ENCODE results near the gene DNAJC3.
"Not testable (repeated sequence)": the region's sequence is repeated elsewhere in the genome, so short reads cannot be mapped to it uniquely, and the experiment has no call there.

Gene DNAJC3, protein sequence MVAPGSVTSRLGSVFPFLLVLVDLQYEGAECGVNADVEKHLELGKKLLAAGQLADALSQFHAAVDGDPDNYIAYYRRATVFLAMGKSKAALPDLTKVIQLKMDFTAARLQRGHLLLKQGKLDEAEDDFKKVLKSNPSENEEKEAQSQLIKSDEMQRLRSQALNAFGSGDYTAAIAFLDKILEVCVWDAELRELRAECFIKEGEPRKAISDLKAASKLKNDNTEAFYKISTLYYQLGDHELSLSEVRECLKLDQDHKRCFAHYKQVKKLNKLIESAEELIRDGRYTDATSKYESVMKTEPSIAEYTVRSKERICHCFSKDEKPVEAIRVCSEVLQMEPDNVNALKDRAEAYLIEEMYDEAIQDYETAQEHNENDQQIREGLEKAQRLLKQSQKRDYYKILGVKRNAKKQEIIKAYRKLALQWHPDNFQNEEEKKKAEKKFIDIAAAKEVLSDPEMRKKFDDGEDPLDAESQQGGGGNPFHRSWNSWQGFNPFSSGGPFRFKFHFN

DNA sequence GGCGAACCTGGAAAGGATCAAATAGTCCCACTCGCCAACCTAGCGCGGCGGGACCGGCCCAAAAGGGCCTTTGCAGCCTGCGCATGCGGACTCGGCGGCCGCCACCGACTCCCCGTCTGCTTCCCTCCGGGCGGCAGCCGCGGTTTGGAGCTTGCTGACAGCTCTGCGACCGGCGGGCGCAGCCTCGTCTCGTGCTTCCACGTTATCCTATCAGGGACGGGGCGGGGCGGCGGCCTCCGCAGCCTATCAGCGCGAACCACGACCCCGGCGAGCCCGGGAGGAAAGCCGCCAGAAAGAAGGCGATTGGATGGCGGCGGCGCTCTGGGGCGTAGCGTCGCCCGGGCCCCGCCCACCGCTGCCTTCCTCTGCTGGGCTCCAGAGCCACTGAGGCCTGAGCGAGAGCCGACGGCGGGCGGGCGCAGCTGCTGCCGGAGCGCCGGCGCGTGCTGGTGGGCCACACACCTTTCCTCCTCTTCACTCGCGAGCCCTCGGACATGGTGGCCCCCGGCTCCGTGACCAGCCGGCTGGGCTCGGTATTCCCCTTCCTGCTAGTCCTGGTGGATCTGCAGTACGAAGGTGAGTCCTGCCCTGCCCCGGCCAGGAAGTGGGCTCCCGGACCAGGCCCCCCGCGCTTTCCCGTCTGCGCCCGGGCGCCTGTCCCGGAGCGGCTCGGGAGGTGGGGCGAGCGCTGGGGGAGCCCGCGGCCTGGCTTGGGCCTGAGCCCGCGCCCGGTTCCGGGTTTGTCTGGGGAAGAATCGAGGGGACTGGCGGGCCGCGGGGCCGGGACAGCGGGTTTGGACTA lies at the start of gene DNAJC3:
Gene DNAJC3 (plus strand): TSS at position 378 of the 802 bp plus-strand sequence. CDS start 117 bp downstream, at position 495.
- peak; percentile 100 for DNase-seq

DNA sequence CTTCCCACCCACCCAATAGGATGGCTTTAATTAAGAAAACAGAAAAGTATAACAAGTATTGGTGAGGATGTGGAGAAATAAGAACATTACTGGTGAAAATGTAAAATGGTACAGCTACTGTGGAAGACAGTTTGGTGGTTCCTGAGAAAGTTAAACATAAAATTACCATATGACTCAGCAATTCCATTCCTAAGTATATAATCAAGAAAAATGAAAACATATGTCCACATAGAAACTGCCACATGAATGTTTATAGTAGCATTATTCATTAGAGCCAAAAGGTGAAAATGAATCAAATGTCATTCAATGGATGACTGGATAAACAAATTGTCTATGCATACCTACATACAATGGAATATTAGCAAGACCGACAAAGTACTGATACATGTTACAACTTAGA lies 49.3 kb upstream of the DNAJC3 start:
- no peak for DNase-seq

DNA sequence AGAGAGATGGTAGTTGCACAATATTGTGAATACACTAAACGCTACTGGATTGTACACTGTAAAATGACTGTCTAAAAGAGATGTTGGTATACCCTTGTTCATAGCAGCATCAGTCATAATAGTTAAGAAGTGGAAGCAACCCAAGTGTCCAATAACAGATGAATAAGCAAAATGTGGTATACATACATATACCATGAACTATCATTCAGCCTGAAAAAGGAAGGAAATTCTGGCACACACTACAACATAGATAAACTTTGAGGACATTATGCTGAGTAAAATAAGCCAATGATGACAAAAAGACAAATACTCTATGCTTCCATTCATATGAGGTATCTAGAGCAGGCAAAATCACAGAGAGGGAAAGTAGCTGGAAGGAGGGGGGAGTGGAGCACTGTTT lies 48.5 kb upstream of the DNAJC3 start:
- no peak for DNase-seq

DNA sequence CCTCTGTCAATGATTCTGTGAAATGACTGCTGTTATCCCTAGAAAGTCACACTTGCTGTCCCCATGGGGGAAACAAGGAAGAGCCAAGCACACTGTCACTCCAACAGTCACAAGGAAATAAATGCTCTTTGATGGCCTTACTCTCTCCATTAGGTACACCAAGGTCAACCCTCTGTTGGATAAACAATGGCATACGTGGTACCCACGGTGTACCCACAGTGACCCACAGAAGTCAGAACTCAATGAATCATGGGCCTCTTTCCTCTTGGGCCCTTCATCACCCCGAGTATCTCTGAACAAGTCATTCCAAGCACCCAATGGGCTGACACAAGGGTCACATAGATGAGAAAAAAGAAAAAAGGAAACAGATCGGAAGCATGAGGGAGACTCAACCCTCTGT lies 47.9 kb upstream of the DNAJC3 start:
- DNase-seq = no peak

DNA sequence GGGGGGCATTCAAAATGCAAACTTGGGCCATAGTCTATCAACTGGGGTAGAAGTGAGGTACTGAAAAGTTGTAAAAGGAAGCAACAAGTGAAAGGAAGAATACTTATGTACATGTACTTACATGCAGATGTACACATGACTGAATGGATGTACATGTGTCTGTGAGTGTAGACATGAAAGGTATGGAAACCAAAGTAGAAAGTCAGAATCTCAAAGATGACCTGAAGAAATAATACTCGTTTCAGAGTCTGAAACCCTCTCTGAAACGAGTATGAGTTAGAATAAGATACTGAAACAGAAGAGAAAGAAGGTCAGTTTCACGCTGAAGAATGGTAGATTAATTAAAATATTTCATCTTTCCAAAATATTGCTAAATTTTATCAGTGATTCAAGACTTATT lies 46.3 kb upstream of the DNAJC3 start:
- DNase-seq = no peak

DNA sequence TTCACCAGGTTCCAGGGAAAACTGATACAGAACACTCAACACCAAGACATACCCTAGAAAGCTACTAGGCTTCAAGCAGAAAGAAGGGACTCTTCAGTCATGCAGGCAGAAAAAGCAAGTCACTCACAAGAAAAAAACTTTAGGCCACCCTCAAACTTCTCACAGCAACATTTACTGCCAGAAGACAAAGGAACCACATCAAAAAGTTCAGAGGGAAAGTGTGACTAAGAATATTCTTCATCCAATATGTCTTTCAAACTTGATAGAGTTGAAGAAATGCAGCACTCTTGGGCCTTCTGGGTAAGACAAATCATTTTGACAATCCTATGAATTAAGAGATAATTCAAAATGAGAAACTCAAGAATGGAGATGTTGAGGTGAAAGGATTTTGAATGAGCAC lies 40.1 kb upstream of the DNAJC3 start:
- DNase-seq = no peak

DNA sequence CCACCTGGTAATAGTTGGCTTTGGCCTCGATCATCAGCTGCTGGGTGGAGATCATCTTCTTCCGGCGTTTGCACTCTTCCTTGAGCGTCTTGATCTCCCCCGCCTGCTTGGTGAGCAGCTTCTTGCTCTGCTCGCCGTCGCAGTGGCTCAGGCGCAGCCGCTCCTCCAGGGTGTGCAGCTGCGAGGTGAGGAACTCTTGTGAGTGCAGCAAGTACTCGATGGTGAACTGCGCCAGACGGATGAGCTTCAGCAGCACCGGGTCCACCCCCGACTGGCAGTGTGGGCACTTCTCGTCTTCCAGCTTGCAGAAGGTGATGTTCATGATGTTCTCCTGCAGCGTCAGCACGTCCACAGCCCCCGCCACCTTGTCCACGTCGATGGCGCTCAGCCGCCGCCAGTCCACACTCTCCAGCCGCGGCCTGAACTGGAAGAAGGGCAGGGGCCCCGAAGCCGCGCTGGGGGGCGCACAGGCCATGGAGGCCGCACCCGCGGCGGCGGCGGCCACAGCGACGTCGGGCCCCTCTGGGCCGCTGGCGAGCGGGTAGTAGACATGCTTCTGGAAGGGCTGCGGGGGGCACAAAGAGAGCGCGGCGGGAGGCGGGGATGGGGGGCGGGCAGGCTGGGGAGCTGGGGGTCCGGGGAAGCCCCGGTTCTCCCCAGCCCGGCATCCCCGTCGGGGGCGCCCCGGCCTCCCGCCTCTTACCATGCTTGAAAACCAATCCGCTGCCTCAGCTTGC lies 35.5 kb upstream of the DNAJC3 start:
- DNase-seq = peak; percentile 67

DNA sequence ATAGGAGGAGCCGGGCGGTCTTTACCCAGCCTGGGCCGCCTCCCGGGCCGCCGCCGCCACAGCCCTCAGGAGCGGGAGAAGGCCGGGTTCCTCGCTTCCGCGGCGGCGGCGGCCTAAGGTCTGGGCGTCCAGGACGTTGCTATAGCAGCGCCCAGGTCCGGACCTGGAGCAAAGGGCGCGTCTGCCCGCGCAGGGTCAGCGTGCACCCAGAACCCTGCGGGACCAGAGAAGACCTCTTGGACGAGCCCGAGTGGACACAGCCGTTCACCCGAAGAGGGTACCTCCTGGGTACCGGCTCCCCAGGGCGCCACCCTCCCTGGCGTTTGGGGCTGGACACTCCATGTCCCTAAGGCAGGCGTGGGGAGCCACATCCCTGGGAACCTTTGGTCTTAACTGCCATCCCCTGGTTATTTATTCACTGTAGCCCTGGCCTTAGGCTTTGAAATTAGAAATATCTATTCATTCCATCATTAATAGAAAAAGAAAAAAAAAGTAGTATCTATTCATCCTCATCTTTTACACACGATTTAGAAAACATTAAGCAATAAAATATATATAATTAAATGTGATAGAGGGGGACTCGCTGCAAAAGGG lies 34.8 kb upstream of the DNAJC3 start:
- peak; percentile 86 for DNase-seq

DNA sequence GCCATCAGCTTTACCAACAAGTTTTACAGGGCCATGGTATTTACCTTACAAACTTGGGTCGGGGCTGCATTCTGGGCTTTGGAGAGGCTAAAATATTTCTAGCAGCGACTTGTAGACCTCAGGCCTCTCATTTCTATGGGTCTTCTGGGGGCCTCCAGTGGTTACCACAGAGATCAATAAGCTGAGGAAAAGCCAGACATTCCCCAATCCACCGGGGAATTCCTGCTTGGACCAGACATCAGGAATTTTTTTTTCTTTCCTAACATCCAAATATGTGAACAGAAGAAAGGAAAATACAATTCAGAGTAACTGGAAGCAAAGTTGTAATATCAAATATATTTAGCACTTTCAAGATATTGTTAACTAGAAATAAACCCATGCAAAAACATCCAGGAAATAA lies 33.9 kb upstream of the DNAJC3 start:
- no peak for DNase-seq

DNA sequence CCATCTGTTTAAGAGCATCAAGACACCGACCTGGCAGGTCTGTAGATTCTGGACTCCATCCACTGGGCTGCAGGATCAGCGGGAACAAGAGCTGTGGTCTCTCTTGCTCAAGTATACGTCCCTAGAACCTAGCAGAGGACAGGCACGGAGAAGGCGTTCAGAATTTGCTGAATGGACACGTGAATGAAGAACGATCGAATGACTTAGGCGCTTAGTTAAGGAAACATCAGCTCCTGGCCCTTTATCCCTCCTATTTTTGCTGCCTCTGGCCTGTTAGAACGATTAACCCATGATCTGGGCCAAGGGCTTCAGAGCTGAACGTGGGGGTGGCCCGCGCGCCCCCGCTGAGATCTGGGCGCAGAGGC lies 33.4 kb upstream of the DNAJC3 start:
- peak; percentile 68 for DNase-seq

DNA sequence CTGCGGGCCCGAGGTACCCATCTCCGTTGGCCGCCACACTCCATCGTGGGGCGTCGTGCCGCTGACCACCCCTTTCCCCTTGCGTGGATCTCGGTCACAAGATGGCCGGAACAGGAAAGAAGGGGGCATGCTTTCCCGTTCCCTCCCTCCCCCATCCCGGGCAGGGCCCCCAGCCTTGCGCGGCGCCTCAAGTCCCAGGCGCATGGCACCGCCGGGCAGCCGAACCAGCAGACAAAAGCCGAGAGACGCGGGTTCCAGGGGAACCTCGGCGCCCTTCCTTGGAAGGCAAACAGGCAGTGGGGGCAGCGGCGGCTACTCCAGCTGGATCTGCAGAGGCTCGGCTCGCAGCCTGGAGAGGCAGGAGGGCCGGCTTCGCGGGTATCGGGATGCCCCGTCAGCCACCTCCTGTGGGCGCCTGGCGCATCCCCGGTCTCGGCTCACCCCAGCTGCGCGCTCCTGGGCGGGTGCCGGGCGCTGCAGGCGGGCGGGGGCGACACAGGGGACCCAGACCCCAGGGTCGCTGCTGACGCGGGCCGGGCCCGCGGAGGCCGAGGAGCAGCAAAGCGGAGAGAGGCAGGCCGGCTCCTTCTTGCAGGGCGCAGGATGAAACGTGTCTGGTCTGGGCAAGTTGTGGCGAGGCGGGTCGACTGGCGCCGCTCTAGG lies 32.9 kb upstream of the DNAJC3 start:
- peak; percentile 85 for DNase-seq

DNA sequence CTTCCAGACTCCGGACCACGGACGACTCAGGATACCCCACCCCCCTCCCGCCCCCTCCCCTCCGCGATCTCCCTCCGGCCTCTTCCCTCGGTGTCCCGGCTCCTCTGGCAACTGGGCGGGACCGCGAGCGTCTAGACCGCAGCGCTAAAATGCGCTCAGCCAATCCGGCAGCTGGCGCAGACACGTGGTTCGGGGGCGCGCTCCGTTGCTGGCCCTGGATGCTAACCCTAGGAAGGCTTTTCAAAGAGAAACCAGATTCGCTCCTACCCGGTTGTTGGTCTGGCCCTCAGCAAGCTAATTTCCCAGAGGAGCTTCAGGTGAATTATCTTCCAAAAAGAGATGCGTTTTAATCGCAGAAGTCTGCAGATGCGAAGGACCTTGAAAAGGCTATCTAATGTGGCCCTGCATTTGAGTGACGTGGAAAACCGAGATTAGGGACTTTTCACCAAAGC lies 32.3 kb upstream of the DNAJC3 start, which contains the start of gene DZIP1:
Gene DZIP1 (minus strand): TSS at position 106 of the 452 bp plus-strand sequence. CDS start 2,677 bp downstream, outside the sequence.
- DNase-seq = peak; percentile 97

DNA sequence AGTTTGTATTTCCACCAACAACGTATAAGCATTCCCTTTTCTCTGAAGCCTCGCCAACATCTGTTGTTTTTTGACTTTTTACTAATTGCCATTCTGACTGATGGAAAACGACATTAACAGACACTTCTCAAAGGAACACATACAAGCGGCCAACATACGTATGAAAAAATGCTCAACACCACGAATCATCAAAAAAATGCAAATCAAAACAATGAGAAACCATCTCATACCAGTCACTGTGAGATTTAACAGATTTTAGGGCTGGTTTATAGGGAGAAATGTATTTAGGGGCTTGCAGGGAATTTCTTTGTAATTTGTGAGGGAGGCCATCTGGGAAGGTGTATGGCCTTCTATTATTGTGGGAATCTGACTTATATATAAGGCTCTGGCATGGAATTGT lies 29.6 kb upstream of the DNAJC3 start:
- DNase-seq = no peak

DNA sequence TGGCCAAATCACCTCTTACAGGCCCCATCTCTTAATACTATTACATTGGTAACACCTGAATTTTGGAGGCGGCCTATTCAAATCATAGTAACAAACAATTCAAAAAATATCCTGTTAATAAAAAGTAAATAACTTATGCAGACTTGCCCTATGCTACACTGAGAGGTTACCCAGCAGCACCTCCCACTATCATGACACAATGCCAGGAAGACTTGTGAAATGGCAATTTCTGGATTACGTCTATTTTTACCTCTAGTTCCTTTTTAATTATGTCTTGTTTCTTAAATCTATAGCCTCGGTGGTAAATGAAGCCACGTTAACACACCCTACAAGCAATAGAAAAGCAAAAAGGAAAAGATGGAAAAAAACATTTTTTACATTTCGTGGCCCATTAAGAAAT lies 26.2 kb upstream of the DNAJC3 start:
- DNase-seq = no peak

DNA sequence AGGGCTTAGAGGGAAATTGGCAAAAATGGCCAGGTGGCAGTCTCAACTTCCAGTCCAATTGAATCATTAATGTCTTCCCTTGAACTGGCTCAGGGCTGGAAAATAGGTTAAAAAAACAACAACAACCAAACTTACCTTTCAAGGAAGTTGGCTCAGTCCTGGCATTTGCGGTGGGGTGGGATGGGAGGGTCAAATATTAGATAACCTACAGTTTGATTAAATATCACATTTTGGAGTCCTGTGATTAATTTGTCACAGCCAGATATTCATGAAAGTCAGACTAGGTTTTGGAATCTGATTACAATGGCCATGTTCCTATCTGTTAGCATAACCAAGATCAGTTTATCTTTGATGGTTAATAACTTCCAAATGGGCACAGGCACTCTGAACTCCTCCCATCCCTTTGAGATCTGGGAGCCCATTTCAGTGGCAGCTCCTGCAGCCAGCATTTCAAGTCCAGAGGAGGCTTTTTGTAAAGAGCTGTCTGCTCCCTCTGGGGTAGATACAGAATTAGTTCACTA lies 24.6 kb upstream of the DNAJC3 start:
- DNase-seq = no peak

DNA sequence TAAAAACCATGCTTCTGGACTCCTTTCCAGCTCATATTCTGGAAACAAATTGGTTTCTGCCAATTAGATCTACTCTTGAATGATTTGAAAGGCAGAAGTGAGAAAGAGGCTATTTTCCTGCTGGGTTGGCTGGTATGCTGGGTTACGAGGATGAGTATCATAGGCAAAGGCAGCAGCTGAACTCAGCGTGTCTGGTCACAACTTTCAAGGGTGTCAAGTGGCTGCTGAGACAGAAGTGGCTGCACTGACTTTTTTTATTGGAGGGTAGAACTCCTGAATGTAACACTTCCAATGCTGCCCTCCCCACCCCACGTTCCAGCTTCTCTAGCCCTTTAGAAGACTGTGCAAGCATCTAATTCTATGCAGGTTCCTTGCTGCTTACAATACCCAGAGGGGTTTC lies 24.1 kb upstream of the DNAJC3 start:
- DNase-seq = no peak

DNA sequence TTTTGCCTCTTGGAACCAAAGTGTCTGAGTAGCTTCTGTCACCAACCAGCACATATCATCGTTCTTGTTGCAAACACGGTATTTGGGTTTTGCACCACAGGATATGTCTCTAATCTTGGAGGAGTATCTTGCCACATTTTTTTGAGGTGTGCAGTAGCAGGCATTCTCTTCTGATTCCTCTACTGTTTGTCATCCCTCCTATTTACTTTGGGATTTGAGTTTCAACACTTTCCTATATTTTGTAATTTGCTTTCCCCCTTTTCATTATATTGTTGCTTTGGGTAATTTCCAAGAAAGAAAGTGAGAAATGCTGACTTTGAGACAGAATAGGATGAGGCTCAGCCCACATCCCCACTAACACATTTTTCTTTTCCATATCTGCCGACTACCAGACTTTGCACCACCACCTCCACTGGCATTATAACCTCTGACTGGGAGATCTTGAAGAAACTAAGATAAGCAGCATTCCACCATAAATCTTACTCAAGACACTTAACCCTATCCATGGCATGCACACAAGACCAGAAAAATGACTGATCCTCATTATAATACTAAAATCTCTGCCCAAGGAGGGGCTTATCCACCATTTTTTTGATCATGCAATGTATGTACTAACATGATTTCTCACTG lies 20.4 kb upstream of the DNAJC3 start:
- DNase-seq = no peak

DNA sequence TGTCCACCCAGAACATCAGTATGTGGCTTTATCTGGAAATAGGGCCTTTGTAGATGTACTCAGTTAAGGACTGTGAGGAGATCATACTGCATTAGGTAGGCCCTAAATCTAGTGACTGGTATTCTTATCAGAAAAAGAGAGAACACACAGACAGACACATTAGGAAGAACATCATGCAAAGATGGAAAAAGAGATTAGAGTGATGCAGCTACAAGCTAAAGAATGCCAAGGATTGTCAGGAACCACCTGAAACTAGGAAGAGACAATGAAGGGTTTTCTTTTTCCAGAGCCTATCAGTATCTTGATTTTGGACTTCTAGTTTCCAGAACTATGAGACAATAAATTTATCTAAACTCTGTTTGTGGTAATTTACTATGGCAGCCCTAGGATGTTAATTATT lies 17.4 kb upstream of the DNAJC3 start:
- DNase-seq = no peak

DNA sequence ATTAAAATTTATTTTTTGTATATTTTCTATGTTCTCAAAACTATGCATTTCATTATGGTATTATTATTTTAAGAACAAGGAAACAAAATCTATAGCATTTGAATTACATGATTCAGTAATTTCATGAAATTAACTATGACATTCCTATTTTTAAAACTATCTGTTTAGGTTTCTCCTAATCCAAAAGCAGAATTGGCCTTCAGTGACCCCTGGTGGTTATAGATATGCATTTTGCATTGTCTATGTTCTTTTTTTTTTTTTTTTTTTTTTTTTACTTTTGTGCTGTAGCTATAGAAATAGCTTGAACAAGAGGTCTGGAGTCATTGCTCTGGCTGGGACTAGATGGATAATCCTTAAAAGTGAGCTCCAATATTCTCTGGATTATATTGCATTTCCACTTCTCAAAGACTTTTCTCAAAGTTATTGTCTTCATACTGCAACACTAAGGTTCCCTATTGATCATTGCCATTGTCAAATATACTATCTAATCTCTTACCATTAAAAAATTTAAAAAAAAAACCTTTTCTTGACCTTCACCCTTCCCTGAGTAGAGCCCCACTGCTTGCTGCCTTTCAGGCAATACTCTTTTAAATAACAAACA lies 15.9 kb upstream of the DNAJC3 start:
- DNase-seq = no peak

DNA sequence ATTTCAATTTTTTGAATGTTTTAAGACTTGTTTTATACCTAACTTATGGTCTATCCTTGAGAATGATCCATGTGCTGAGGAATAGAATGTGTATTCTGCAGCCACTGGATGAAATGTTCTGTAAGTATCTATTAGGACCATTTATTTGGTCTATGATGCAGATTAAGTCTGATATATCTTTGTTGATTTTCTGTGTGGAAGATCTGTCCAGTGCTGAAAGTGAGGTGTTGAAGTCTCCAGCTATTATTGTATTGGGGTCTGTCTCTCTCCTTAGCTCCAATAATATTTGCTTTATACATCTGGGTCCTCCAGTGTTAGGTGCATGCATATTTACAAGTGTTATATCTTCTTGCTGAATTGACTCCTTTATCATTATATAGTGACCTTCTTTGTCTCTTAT lies 9.7 kb upstream of the DNAJC3 start:
- not testable (repeated sequence) for DNase-seq

DNA sequence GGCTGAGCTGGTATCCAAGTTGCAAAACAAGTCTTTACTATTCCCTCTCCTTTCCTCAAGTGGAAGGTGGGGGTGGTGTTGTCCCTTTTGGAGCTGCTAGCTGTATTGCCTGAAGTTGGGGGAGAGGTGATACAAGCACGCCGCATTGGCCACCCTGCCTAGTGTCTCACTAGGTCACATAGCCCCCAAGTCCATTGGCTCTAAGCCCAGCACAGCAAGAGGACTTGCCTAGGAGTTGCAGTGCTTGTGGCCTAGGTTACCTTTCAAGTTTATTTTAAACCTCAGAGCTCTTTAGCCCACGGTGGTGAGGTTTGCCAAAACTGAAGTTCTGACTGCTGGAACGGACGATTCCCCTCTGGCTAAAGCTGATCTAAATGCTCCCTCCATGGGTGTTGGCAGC lies 5.3 kb upstream of the DNAJC3 start:
- no peak for DNase-seq

Measured in islet precursor cell (in vitro differentiated cells).